Kidney glomerular epithelial cell (primary cell): ENCODE results near the gene TSTD2.

Experiments
- DNase-seq: peaks from one replicate; lab custom pipeline; 2025; lab: John Stamatoyannopoulos, UW

TSTD2 gene

DNA sequence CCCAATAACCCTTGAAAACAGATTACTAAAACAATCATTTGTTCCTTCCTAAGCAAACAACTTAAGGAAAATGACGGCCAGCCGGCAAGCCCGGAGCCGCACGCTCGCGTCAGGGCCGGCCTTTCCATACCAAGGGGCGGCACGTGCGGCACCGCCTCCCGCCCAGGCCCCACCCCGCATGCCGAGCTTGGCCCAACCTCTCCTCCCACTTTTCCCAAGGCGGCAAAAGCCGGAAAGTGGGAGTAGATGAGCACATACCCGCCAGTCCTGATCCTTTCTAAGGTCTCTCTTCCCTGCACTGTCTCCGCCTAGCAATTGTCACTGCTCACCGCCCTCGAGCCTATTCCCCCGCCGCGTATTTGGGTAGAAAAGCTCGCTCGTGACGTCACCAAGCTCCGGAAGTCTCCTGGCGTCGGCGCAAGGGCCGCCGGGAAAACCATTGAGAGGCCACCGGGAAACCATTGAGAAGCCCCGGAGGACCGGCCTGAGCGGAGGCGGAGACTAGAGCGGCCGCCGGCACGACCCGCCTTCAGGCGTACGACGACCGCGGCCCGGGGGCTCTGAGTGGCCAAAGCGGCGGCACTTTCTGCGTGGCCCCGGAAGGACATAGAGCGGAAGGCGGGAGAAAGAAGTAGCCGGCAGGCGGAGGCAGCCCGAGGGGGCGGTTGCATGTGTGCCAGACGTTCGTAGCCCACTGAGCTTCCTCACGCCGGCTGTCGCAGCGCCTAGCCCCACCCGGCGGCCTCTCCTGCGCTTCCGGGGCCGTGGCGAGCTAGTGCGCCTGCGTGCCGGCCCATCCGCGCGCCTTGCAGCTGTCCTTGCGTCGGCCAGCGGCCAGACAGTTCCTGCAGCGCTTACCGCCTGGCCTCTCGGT is at the start of gene TSTD2, which contains the start of gene NCBP1:
Gene TSTD2 (minus strand): TSS at position 384 of the 874 bp plus-strand sequence. CDS start 5,806 bp downstream, outside the sequence.
Gene NCBP1 (plus strand): TSS at position 837 of the 874 bp plus-strand sequence. CDS start 61 bp downstream, outside the sequence.
- peak; percentile 100 for DNase-seq

DNA sequence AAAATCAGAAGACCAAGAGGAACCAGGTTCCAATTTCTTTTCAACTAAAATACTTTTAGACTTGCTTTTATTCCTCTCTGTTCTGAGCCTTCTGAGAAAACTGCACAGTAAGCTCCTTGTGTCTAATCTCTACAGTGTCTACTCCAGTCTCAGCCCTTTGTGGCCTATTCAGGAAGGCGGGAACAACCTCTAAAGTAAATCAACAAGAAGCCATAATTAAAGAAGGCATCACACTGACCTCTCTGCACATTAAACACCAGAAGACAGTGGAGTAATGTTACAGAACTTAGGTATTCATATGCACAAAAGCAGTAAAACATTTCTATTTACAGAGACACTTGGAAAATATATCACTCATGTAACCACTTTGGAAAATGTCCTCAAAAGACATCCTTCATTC is 49.1 kb upstream of the TSTD2 start:
- no peak for DNase-seq

DNA sequence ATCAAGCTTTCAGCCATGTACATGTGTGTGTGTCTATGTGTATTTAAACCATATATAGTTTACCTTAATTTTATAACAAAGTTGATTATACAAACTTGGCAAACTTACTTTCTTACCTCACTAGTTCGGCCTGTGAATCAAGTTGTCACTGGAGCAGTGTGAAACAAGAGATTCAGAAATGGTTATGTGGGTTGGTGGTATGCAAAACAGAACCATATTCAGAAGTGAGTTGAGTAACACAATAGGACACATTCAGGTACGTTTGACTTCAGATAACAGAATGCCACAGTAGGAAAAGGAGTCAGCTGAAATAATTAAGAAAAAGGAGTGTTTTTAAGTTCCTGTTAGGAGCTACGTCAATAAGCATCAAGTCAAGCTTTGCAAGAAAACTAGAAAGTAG is 42.5 kb upstream of the TSTD2 start:
- DNase-seq: no peak

DNA sequence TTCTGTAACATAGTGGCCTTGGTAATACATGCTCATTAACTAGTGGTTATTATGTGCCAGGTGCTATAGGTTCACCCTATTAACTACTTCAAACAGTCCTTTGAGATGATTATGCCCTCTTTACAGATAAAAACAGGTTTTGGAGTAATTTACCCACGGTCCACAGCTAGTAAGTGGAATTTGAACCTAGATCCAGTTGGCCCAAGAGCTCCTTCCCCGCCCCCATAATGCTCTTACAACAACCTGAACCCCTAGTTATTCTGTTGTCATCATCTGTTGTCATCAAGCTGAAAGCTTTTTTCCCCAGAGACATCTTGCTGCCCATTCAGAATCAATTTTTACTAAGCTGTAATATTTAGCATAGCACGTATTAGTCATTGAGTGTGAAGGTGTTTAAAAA is 40.8 kb upstream of the TSTD2 start:
- DNase-seq: no peak

DNA sequence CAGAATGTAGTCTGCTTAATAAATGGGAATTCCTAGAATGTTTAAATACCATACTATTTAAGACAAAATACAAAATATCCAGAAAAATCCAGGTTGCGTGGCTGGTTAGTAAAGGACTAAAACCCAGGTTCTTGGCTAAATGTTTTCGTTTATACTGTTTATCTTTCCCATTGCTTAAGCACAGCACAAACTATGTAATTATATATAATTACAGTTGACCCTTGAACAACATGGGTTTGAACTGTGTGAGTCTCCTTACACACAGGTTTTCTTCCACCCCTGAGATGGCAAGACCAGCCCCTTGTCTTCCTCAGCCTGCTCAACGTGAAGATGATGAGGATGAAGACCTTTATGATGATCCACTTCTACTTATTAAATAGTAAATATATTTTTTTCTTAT is 39.2 kb upstream of the TSTD2 start:
- DNase-seq: no peak

DNA sequence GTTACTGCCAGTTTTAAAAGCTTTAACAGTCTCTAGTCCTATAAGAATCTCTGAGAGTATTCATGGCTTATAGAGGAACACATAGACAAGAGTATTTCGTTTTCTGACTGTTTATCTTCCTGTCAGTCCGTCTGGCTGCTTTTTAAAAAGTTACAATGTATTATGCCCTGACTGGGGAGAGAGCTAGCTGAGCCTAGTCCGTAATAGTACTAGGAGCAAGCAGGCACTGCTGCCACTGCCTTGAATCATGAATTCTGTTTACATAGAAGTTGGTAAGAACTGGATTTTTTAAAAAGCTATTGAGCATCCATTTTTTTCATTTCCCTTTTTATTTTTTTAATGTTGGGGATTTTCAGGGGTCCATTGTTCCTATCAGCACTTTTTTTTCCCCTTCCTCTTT is 37.4 kb upstream of the TSTD2 start:
- DNase-seq: no peak

DNA sequence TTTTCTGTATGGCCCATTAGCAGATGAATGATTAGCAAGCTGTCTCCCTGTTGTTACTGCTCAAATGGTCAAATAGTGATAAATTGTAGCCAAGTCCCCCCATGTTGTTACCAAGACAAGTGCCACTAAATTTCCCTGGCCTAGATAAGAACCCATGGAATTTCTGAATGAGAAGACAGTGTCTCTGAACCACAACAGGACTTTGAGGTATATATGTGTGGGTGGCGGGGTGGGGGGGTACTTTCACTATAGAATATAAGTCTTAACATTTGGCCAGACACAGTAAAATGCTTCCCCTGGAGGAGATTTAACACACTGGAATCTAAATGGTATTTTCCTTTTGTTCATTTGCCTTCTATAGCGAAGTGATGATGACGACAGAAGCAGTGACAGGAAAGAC is 35.3 kb upstream of the TSTD2 start:
- no peak for DNase-seq

DNA sequence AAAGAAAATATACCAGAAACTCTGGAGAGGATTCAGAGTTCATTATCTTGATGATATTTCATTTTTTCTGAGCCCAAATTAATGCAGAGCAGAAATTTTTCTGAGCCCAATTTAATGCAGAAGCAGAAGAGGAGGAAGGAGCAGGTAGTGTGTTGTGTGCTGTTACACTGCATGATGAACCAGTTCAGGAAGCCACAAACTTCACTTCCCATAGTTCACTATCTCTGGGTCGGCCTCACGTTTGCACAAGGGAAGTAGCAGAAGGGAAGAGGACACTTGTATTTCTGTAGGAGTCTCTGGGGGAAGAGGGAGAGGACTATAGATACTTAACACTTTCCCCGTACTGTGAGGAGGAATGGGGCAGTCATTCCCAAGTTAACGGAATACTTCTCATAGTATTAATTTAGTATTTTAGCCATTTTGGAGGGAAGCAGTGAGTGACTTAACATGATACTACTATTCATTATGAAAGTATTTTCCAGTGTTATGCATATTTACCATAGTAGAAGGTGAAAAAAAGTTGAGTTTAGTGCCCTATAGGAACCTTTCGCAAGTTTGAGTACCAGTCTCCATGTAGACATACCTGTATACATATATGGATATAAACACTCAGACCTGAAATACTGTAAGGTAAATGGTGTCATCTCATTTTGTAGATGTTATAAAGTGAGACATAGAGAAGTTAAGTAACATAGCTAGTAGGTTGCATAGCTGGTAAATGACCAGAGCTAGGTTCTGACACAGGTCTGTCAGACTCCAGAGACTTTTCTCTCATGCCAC is 33.9 kb upstream of the TSTD2 start:
- no peak for DNase-seq

DNA sequence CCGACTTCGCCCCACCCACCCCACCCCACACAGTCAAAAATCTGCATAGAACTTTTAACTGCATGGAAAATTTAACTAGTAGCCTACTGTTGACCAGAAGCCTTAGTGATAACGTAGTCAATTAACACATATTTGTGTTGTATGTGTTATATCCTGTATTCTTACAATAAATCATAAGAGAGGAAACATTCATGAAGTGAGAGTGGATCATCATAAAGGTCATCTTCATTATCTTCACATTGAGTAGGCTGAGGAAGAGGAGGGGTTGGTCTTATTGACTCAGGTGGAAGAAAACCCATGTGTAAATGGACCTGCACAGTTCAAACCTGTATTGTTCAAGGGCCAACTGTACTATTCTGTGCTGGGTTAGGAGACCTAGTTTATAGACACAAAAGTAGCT is 32.6 kb upstream of the TSTD2 start:
- DNase-seq: no peak

DNA sequence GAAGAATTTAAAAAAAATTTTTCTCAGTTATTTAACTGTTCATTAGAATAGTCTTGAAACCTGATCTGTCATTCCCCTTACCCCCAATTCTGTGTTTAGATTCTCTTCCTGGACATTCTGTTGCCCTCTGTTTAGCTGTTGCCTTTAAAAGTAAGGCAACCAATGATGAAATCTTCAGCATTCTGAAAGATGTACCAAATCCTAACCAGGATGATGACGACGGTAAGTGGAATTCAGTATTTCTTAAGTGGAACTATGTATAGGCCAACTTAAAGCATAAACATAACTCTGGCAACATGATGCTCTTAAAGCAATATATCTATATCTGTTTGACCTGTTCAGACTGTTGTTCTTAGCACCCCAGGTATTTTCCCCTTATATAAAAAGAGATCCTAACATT is 27.7 kb upstream of the TSTD2 start:
- DNase-seq: no peak

DNA sequence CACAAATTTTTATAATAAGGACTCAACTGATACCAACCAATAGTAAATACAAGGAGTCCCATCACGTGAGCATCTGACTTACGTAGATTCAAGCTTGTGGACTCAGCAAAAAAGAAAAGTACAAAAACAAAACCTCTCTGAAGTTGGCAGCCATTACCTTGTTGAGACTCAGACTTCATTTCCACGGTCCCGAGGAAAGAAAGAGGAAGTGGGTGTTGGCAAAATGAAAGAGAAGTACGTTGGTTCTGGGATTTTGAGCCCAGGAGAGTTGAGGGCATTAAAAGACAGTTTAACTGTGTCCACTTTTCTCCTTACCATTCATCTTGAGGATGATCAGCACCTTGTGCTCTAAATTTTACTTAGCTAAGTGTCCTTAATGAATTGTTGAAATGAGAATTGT is 27.2 kb upstream of the TSTD2 start:
- no peak for DNase-seq

DNA sequence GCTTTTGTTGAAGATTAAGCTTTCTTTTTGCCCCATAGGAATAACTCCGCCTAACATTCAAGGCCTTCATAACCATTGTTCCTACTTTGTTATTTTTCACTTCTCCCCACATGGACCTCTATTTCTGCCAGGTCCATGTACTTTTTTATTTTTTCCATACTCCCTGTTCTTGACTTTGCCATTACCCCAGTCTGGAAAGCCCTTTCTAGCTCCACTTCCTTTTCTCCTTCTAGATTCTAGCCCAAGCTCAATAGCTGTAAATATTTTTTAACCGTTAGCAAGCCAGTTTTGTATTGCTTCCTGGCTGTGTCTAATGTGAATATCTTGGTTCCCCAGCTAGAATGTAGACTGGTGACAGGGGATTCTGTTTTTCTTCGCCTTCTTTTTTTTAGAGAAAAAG is 26.6 kb upstream of the TSTD2 start:
- DNase-seq: no peak

DNA sequence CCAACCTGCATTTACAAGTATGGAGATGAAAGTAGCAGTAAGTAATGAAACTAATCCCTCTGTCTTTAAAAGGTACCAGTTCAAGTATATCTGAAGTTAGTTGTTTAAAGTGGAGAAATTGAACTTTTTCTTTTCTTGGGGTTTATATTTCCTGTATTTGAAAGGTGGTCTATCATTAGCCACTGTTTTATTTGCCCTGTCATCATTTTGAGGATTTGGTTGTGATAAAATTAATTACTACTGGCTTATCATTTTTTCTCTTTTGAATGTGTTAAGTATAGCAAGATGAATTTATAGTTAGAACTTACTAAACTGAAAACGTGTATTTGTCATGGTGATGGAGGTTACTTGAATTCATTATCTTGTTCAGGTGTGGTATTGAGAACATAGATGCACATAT is 25.5 kb upstream of the TSTD2 start:
- DNase-seq: no peak

DNA sequence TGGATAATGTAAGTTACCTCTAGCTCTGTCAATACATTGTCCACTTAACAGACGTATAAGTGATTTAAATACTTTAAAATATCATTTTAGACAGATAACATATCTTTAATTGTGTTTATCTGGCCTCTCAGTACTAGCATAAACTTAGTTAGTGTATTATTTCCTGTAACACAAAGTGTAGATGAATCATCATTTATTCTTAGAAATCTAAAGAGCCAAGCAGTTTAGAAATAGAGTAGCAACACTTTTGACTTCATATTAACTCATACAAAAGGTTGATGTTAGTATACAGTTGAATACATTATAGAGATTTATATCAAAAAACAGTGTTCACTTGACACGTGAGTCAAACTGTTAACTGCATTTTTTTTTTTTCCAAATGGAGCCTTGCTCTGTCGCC is 18.5 kb upstream of the TSTD2 start:
- DNase-seq: no peak

DNA sequence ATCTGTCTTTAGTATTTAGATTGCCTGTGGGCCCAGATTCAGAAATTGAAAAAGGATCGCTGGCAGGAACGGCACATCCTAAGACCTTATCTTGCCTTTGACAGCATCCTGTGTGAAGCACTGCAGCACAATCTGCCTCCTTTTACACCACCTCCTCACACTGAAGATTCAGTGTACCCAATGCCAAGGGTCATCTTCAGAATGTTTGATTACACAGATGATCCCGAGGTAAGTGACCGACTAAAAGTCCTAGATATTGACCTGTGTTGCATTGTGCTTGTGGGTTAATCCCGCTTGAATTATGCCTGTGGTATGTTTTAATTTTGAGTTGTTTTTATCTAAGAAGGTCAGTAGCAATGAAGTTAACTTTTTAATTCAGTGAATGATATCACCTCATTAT is 14.8 kb upstream of the TSTD2 start:
- no peak for DNase-seq

DNA sequence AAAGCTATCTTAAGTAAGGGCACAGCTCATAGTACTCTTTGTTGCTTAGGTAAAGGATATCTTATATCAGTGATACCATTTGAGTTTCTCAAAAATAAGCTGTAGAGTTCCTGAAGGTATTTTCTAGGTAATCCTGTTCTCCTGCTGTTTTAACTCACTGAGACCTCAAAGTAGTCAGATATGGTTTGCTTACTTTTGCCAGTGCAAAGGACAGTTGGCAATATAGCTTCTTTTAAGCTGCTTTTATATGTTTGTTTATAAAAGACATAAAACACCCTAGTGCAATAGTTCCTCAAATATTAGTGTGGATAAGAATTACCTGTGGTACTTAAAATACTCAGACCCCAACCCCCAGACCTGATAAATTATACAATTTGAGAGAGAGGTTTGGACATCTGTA is 12.6 kb upstream of the TSTD2 start:
- no peak for DNase-seq

DNA sequence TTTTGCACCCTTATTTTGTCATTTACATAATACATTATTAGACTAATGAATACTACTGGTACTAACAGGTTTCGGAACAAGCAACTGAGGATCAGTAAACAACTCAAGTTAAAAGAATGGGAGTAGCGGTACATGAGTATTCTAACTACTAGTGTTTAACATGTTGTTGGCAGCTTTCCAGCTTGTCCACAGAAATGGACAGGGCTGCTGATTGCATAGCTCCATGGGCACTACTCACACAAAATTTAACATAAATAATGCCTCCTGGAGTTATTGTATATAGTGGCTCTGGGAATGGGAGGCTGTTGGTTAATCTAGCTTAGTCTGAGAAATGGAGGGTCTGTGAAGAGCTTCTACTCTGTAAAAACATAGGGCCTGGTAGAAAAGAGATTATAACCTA is 7.2 kb upstream of the TSTD2 start:
- no peak for DNase-seq

DNA sequence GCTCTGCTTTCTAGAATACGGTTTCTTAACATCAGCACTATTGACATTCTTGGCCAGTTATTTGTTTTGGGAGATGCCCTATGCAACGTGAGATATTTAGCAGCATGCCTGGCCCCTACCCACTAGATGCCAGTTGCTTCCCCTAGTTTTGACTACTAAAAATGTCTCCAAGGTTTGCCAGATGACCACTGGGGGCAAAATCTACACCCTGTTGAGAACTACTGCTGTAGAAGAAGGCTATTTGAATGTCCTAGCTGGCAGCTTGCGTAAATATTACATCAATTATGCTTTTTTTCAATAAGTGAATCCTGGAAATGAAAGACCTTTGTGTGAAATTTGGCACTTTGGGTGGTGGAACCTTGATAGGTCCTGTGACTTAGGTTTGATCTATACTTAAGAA is 5.5 kb upstream of the TSTD2 start:
- no peak for DNase-seq

DNA sequence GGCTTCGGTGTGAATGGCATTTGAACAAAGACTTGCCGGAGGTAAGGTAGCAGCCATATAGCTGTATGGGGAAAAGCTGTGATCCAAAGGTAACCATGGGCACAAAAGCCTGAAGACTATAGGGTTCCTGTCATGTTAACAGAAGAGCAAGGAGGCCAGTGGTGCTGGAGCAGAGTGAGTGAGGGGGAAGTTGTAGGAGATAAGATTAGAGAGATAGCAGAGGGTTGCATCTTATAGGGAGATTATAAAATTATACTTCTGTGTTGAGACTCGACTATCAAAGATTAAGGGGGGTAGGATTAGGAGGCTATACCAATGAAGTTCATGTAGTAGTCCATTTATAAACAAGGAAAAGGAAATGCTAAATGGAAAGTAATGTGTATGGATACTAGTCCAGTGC is 3.7 kb upstream of the TSTD2 start:
- no peak for DNase-seq

DNA sequence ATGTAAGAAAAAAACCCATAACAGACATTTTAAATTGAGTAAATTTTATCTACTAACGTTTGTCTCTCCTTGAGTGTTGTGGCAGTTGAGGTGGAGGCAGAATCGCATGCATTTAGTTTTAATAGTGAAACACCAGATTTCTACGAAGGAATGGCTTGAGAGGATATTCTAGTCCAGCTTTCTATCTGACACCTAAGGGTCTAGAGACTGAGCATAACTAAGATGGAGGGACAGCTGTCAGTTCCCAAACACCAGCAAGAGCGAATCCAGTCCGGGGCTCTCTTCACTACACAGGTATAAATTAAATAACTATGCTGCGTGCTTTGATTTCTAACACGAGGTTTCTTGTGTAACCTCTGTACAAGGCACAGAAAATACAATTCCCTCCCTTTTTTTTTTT is 1.9 kb upstream of the TSTD2 start:
- no peak for DNase-seq

DNA sequence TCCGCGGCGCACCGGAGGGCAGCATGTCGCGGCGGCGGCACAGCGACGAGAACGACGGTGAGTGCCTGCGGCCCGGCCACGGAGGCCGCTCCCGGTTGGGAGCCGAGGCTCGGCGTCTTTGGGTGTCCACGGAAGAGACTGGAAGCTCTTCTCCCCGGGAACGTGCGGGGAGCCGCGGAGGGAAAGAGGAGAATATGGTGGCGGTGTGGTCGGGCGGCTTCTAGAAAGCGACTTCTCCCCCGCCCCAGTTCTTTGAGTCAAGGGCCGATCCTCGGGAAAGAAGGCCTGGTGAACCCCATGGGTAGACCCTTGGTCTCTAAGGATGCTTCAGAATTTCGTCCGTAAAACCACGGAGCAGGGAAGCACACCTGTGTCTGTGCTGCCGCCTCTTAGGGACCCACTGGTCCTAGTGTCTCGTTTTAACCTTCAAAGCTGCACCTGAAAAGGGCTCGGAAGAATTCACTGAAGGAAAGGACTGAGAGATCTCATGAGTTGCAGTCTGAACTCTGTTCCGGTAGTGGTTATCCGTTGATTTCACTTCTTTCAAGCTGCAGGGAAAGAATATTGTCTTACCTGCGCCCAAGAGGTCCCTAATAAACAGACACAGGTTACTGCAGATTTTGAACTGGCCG is 807 bp upstream of the TSTD2 start:
- no peak for DNase-seq

DNA sequence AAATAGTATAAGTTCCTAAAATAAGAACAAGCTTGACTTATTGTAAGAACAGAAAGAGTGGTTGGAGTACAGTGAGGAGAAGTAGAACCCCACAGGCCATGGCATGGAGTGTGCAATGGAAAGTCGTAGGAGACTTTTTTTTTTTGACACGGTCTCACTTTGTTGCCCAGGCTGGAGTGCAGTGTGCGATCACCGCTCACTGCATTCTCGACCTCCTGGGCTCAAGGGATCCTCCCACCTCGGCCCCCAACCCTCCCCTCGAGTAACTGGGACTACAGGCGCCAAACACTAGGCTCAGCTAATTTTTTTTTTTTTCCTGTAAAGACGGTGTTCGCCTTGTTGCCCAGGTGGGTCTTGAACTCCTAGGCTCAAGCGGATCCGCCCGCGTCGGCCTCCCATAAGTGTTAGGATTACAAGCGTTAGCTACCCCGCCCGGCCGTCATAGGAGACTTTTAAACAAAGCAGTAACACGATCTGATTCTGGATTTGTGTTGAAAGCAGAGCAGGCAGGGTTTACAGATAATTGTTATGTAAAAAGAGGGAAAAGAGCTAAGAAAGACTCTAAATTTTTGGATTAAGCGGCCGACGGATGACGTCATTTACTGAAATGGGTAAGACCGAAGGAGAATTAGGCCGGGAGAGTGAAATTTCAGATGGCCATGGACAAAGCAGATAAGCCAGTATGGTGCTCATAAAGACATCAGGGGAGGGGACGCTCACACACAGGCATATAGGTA is 752 bp downstream of the TSTD2 start:
- no peak for DNase-seq
